HepG2 (cell line): Measurements from ENCODE around the gene UFSP2. TPM values are rescaled to one million over a fixed set of nuclear protein-coding genes. Genes with fewer than 3 reads are reported as not detected.

Experiments
- ATAC-seq: fragments of 200-7000 bp; cut with Tn5 transposase; 3 replicates; pipeline ENCODE4 v1.9.1; 2020; ENCODE audit warnings: mild to moderate bottlenecking, moderate library complexity
- BruUV-seq: library from RNA; stranded (reverse); fragments of 400-500 nt; replicated peaks from 2 replicates; lab custom pipeline; 2021; lab: Mats Ljungman, UMichigan
- CTCF ChIA-PET: fragments of 300-600 bp; formaldehyde crosslinking; extraction: SDS; loops from one replicate; lab custom pipeline; 2021; ENCODE audit warnings: low total read pairs, inconsistent platforms, low intra/inter-chr PET ratio; lab: Yijun Ruan, JAX
- POLR2A ChIA-PET: fragments of 350-600 bp; sonication (Branson Sonifier 250); formaldehyde crosslinking; loops from one replicate; lab custom pipeline; 2020; ENCODE audit warnings: antibody characterized with exemption, inconsistent platforms; lab: Yijun Ruan, JAX
- DNase-seq: peaks from one replicate; pipeline ENCODE4 v3.0.0-alpha.2; 2015; ENCODE audit warnings: low spot score
- FAIRE-seq: peaks from 3 replicates; lab custom pipeline; 2011; peaks lifted over from hg19 to GRCh38; lab: Jason Lieb, UNC
- H2AFZ ChIP-seq: one replicate; pipeline ENCODE4 v1.6.1; 2011; ENCODE audit warnings: low read length, inconsistent platforms
- H3K27ac ChIP-seq: fragments of 300-600 bp; 3 replicates; pipeline ENCODE4 v1.8.0; 2011; ENCODE audit warnings: mixed run types, mild to moderate bottlenecking, mixed read lengths, low read length, inconsistent platforms; ENCODE audit not compliant: insufficient read depth; ENCODE audit errors: extremely low read length
- H3K27me3 ChIP-seq, 2 experiments: fragments of 200-600 bp in 1 of 2; 2 replicates in 1 of 2; 3 replicates in 1 of 2; pipeline versions ENCODE4 v1.6.0 to v1.8.0; 2011; ENCODE audit warnings: low read length in 2 of 2, mild to moderate bottlenecking in 2 of 2, moderate library complexity in 2 of 2, inconsistent platforms in 1 of 2; ENCODE audit not compliant: insufficient read depth in 2 of 2, control insufficient read depth in 1 of 2
- H3K36me3 ChIP-seq, 2 experiments: fragments of 200-600 bp in 1 of 2; replicated peaks in 1 of 2; 2 replicates in 1 of 2; 3 replicates in 1 of 2; pipeline versions ENCODE4 v1.5.1 to v1.8.0; 2011; ENCODE audit warnings: low read length in 2 of 2, inconsistent platforms in 1 of 2; ENCODE audit not compliant: insufficient read depth in 2 of 2, control insufficient read depth in 1 of 2
- H3K4me1 ChIP-seq: 2 replicates; pipeline ENCODE4 v1.5.1; 2012; ENCODE audit warnings: low read length, inconsistent platforms; ENCODE audit not compliant: insufficient read depth
- H3K4me2 ChIP-seq: 2 replicates; pipeline ENCODE4 v1.6.0; 2011; ENCODE audit warnings: low read depth, low read length, inconsistent platforms
- H3K4me3 ChIP-seq, 3 experiments: fragments of 200-600 bp in 1 of 3; sonication (generic), shearing (Covaris generic) in 1 of 3; replicated peaks in 1 of 3; 2 replicates each; pipeline ENCODE4 v1.5.1; 2011 to 2016; ENCODE audit warnings: low read length in 3 of 3, inconsistent platforms in 2 of 3, low read depth in 2 of 3, mild to moderate bottlenecking in 2 of 3, control low read depth in 1 of 3, mixed read lengths in 1 of 3; ENCODE audit not compliant: insufficient read depth in 1 of 3
- H3K79me2 ChIP-seq: one replicate; pipeline ENCODE4 v1.6.1; 2011; ENCODE audit warnings: low read length, inconsistent platforms; ENCODE audit not compliant: insufficient read depth
- H3K9ac ChIP-seq: 2 replicates; pipeline ENCODE4 v1.6.0; 2011; ENCODE audit warnings: mild to moderate bottlenecking, low read depth, low read length, inconsistent platforms; ENCODE audit not compliant: insufficient read depth
- H3K9me3 ChIP-seq: 2 replicates; pipeline ENCODE4 v1.5.1; 2012; ENCODE audit warnings: mild to moderate bottlenecking, low read length
- H4K20me1 ChIP-seq: 2 replicates; pipeline ENCODE4 v1.6.0; 2011; ENCODE audit warnings: inconsistent platforms, mild to moderate bottlenecking, low read length, moderate library complexity; ENCODE audit not compliant: insufficient read depth
- ETV6 ChIP-seq: sonication (generic); formaldehyde crosslinking; conservative IDR thresholded peaks from 2 replicates; pipeline ENCODE4 v1.4.0; 2020; ENCODE audit warnings: missing genetic modification reagents
- FOXO1 ChIP-seq: sonication (generic); formaldehyde crosslinking; IDR thresholded peaks from 2 replicates; pipeline ENCODE4 v1.4.0; 2020; ENCODE audit warnings: missing genetic modification reagents
- HMG20A ChIP-seq: IDR thresholded peaks from 2 replicates; pipeline ENCODE4 v1.6.1; 2016; ENCODE audit warnings: borderline replicate concordance
- JARID2 ChIP-seq: sonication (generic); formaldehyde crosslinking; IDR thresholded peaks from 2 replicates; pipeline ENCODE4 v1.8.1; 2023; ENCODE audit warnings: missing genetic modification reagents, inconsistent platforms; ENCODE audit not compliant: insufficient replicate concordance
- KMT2B ChIP-seq: IDR thresholded peaks from 2 replicates; pipeline ENCODE4 v1.6.1; 2016; ENCODE audit warnings: missing genetic modification reagents, missing compliant biosample characterization
- NRL ChIP-seq: sonication (generic); formaldehyde crosslinking; IDR thresholded peaks from 2 replicates; pipeline ENCODE4 v1.5.0; 2020; ENCODE audit warnings: missing genetic modification reagents, mild to moderate bottlenecking, moderate library complexity, borderline replicate concordance
- REL ChIP-seq: sonication (generic); formaldehyde crosslinking; conservative IDR thresholded peaks from 2 replicates; pipeline ENCODE4 v1.8.0; 2022; ENCODE audit warnings: mild to moderate bottlenecking, missing genetic modification reagents, moderate library complexity
- ZFP1 ChIP-seq: IDR thresholded peaks from 2 replicates; pipeline ENCODE4 v1.6.1; 2016
- ZNF143 ChIP-seq: sonication (generic); formaldehyde crosslinking; IDR thresholded peaks from 2 replicates; pipeline ENCODE4 v1.4.0; 2020; ENCODE audit warnings: missing genetic modification reagents
- ZNF274 ChIP-seq: sonication (generic); formaldehyde crosslinking; IDR thresholded peaks from 2 replicates; pipeline ENCODE4 v1.5.1; 2020; ENCODE audit warnings: mild to moderate bottlenecking, missing genetic modification reagents
- ZNF430 ChIP-seq: sonication (generic); formaldehyde crosslinking; IDR thresholded peaks from 2 replicates; pipeline ENCODE4 v1.9.0; 2021; ENCODE audit warnings: mild to moderate bottlenecking, missing genetic modification reagents
- ZNF468 ChIP-seq: sonication (generic); formaldehyde crosslinking; IDR thresholded peaks from 2 replicates; pipeline ENCODE4 v1.8.0; 2022; ENCODE audit warnings: mild to moderate bottlenecking, moderate library complexity, missing genetic modification reagents
- ZNF713 ChIP-seq: sonication (generic); formaldehyde crosslinking; IDR thresholded peaks from 2 replicates; pipeline ENCODE4 v1.4.0; 2020; ENCODE audit warnings: mild to moderate bottlenecking, missing genetic modification reagents
- ZNF75D ChIP-seq: sonication (generic); formaldehyde crosslinking; IDR thresholded peaks from 2 replicates; pipeline ENCODE4 v1.8.1; 2023; ENCODE audit warnings: missing genetic modification reagents, mild to moderate bottlenecking, borderline replicate concordance
- ZSCAN29 ChIP-seq: sonication (generic); formaldehyde crosslinking; conservative IDR thresholded peaks from 2 replicates; pipeline ENCODE4 v1.4.0; 2020; ENCODE audit warnings: mild to moderate bottlenecking, missing genetic modification reagents
- WGBS: methylation state at CpG from one replicate; pipeline ENCODE4 v1.1.6; 2017; ENCODE audit warnings: low lambda C conversion rate; 5-methylcytosine and 5-hydroxymethylcytosine counted together
- in situ Hi-C: cut with HindIII; loops from 2 replicates; pipeline ENCODE4 v1.10.0; 2017; ENCODE audit warnings: low pct_unique_long_range_greater_than_20kb; ENCODE audit not compliant: extremely low pct_ligation_motif_present
- intact Hi-C: fragments of 100-400 bp; cut with micrococcal nuclease; formaldehyde crosslinking; loops from one replicate; pipeline ENCODE4 v1.10.0; 2022; ENCODE audit not compliant: unreplicated experiment
- polyA plus RNA-seq, 8 experiments: library from polyadenylated mRNA; depleted of rRNA in 3 of 8; stranded (reverse) in 7 of 8; unstranded in 1 of 8; fragments of >200 nt; fragmentation: Illumina TruSeq in 4 of 8; extraction: Trizol in 4 of 8; gene quantifications; 2 replicates each; pipeline versions ENCODE4 v1.2.1 to v1.2.3, GENCODE V29; 2011 to 2016; ENCODE audit warnings: low read depth in 4 of 8, missing spikeins in 1 of 8, mixed read lengths in 1 of 8; ENCODE audit not compliant: insufficient read depth in 1 of 8
- total RNA-seq, 5 experiments: library from RNA; depleted of rRNA; stranded (reverse); fragments of >200 nt; fragmentation: Illumina TruSeq; extraction: Trizol; gene quantifications; 2 replicates each; pipeline ENCODE4 v1.2.3, GENCODE V29; 2016; ENCODE audit warnings: low read depth in 1 of 5
- TF ChIP-seq, protein P1 (sequence below): sonication (generic); formaldehyde crosslinking; IDR thresholded peaks from 2 replicates; pipeline ENCODE4 v1.5.0; 2020; ENCODE audit warnings: missing genetic modification reagents
- TF ChIP-seq, protein P2 (sequence below), 2 experiments: fragments of 450-650 bp in 1 of 2; sonication (generic) in 1 of 2; formaldehyde crosslinking; IDR thresholded peaks; 2 replicates each; pipeline versions ENCODE4 v1.5.0 to v1.8.0; 2020 to 2022; ENCODE audit warnings: mild to moderate bottlenecking in 1 of 2, missing genetic modification reagents in 1 of 2

Gene UFSP2
- total and polyA plus RNA-seq, 2 of the 13 experiments (the other 11 are each of a cell fraction or from before 2014, with no cell fraction given), result 24.1 to 32.3 TPM

DNA sequence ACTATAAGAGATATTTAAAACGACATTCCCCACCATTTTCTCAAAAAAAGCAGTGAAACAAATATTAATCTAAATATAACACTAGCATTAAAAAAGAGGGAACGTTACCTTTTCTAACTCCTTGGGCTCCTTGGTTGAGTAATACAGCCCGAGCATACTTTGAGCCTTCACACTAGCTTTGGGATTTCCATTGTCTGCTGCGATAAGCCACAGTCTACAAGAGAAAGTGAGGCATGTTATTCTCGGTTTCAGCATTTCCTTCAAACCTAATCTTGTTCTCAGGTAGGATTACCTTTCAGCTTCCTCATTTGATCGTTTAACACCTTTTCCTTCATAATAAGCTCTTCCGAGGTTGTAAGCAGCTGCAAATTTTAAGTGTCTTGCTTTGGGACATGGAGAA lies 51.7 kb downstream of the UFSP2 start:
- Histone ChIP-seq H3K9ac (no peak overlapping the region), H3K79me2 (no peaks in the 10 kb centered on the region), H4K20me1 (no peaks in the 10 kb centered on the region), H3K4me3 (no peak overlapping the region), H3K4me1 (peaks cover 8% of the 10 kb centered on the region), H3K36me3 (peaks cover 6 to 7% of the 10 kb centered on the region in 2 experiments; a peak in 2 of 5 replicates), H3K27me3 (no peaks in the 10 kb centered on the region), H3K4me2 (no peak overlapping the region), H3K27ac (no peak overlapping the region), H3K9me3 (no peaks in the 10 kb centered on the region), H2AFZ (no peak overlapping the region)
- 89% methylated on average over 7 of the region's 7 CpGs for WGBS
- in situ Hi-C loops, result no loop called here
- ATAC-seq, result no peak
- BruUV-seq, result no TSS peak
- no peak for DNase-seq
- TF ChIP-seq ZSCAN29, result no peak
- TF ChIP-seq ZNF143 (CRISPR knock-in tag), result no peak
- no peak for TF ChIP-seq JARID2
- TF ChIP-seq, protein P1, sequence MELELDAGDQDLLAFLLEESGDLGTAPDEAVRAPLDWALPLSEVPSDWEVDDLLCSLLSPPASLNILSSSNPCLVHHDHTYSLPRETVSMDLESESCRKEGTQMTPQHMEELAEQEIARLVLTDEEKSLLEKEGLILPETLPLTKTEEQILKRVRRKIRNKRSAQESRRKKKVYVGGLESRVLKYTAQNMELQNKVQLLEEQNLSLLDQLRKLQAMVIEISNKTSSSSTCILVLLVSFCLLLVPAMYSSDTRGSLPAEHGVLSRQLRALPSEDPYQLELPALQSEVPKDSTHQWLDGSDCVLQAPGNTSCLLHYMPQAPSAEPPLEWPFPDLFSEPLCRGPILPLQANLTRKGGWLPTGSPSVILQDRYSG (CRISPR knock-in tag), result no peak
- ChIA-PET POLR2A (no interaction called here), CTCF (no interaction called here)
- intact Hi-C loops, result no loop called here
- FAIRE-seq, result no peak

DNA sequence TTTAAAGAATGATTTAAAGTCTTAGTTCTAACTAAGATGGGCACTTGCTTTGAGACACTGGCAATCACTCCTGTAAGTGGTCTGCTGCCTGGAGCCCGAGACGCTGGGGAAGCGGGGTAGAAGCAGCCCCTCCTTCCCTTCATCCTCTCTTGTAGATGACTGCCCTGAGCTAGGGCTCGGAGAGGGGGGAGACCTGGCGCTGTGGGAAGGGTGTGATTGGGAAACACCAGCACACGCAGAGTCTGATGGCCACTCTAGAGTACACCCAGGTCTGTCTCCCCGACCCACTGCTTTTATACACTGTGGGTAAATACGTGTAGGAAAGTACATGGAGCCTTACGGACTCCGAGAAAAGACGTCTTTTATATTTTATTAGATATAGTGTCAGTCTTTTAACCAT lies 54.1 kb downstream of the UFSP2 start:
- CTCF ChIA-PET, result no interaction called here
- 96% methylated on average over 11 of the region's 11 CpGs for WGBS
- DNase-seq, result no peak
- Histone ChIP-seq H3K4me3 (no peak overlapping the region), H2AFZ (no peak overlapping the region), H3K4me2 (no peak overlapping the region), H3K79me2 (no peaks in the 10 kb centered on the region), H4K20me1 (no peaks in the 10 kb centered on the region), H3K9me3 (no peaks in the 10 kb centered on the region), H3K36me3 (peaks cover 5 to 9% of the 10 kb centered on the region in 2 experiments; a peak in 2 of 5 replicates), H3K9ac (no peak overlapping the region), H3K4me1 (peaks cover 13% of the 10 kb centered on the region), H3K27me3 (no peaks in the 10 kb centered on the region), H3K27ac (no peak overlapping the region)
- FAIRE-seq, result no peak
- in situ Hi-C loops (no loop called here), intact Hi-C loops (no loop called here)
- POLR2A ChIA-PET, result no interaction called here
- ATAC-seq, result no peak
- BruUV-seq, result no TSS peak
- TF ChIP-seq ZNF274 (no peak), ZNF430 (CRISPR knock-in tag) (no peak), ZNF468 (CRISPR knock-in tag) (no peak), ZFP1 (CRISPR knock-in tag) (no peak), REL (no peak), KMT2B (CRISPR knock-in tag) (no peak), ZNF713 (no peak), ETV6 (CRISPR knock-in tag) (no peak), FOXO1 (CRISPR knock-in tag) (no peak), HMG20A (CRISPR knock-in tag) (no peak), NRL (no peak), ZNF75D (CRISPR knock-in tag) (no peak)
- TF ChIP-seq, protein P2, sequence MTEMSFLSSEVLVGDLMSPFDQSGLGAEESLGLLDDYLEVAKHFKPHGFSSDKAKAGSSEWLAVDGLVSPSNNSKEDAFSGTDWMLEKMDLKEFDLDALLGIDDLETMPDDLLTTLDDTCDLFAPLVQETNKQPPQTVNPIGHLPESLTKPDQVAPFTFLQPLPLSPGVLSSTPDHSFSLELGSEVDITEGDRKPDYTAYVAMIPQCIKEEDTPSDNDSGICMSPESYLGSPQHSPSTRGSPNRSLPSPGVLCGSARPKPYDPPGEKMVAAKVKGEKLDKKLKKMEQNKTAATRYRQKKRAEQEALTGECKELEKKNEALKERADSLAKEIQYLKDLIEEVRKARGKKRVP (CRISPR knock-in tag; IDR thresholded peaks at IDR 0.05), result no peak
